Endothelial cell (in vitro differentiated cells): ENCODE measurements around the gene MYCN. TPM values are rescaled to one million over a fixed set of nuclear protein-coding genes. Genes with fewer than 3 reads are reported as not detected.
"Not testable (repeated sequence)": the region's sequence is repeated elsewhere in the genome, so short reads cannot be mapped to it uniquely, and the experiment has no call there.

Experiments
- DNase-seq: peaks from one replicate; pipeline ENCODE4 v3.0.0; 2021; ENCODE audit warnings: low spot score
- H3K27ac Mint-ChIP-seq: one replicate; pipeline ENCODE4 v1.8.0; 2021; ENCODE audit warnings: mixed read lengths, inconsistent platforms; ENCODE audit not compliant: unreplicated experiment
- H3K27me3 Mint-ChIP-seq: one replicate; pipeline ENCODE4 v1.8.0; 2021; ENCODE audit warnings: mild to moderate bottlenecking, moderate library complexity, mixed read lengths, inconsistent platforms; ENCODE audit not compliant: unreplicated experiment
- H3K36me3 Mint-ChIP-seq: one replicate; pipeline ENCODE4 v1.8.0; 2021; ENCODE audit warnings: mild to moderate bottlenecking, low read depth, mixed read lengths, inconsistent platforms; ENCODE audit not compliant: unreplicated experiment
- H3K4me1 Mint-ChIP-seq: one replicate; pipeline ENCODE4 v1.8.0; 2021; ENCODE audit warnings: mild to moderate bottlenecking, mixed read lengths, inconsistent platforms; ENCODE audit not compliant: unreplicated experiment
- H3K4me3 Mint-ChIP-seq: one replicate; pipeline ENCODE4 v1.8.0; 2021; ENCODE audit warnings: mild to moderate bottlenecking, mixed read lengths, inconsistent platforms; ENCODE audit not compliant: unreplicated experiment
- H3K9me3 Mint-ChIP-seq: one replicate; pipeline ENCODE4 v1.8.0; 2021; ENCODE audit warnings: mixed read lengths, inconsistent platforms; ENCODE audit not compliant: unreplicated experiment
- total RNA-seq: library from RNA; stranded (reverse); fragmentation: NEBNext Ultra II Directional; extraction: Animal tissue kit (Norgen Biotek cat#: 25700); gene quantifications from one replicate; pipeline ENCODE4 v1.2.1, GENCODE V29; 2021; ENCODE audit not compliant: unreplicated experiment
- TF ChIP-seq, protein P1 (sequence below): fragments of 200-600 bp; sonication (generic); IDR thresholded peaks from one replicate; pipeline ENCODE4 v1.5.0; 2021; ENCODE audit warnings: antibody characterized with exemption; ENCODE audit not compliant: unreplicated experiment

MYCN gene
- total RNA-seq, 1 donor from 2014 or later = 8.5 TPM

DNA sequence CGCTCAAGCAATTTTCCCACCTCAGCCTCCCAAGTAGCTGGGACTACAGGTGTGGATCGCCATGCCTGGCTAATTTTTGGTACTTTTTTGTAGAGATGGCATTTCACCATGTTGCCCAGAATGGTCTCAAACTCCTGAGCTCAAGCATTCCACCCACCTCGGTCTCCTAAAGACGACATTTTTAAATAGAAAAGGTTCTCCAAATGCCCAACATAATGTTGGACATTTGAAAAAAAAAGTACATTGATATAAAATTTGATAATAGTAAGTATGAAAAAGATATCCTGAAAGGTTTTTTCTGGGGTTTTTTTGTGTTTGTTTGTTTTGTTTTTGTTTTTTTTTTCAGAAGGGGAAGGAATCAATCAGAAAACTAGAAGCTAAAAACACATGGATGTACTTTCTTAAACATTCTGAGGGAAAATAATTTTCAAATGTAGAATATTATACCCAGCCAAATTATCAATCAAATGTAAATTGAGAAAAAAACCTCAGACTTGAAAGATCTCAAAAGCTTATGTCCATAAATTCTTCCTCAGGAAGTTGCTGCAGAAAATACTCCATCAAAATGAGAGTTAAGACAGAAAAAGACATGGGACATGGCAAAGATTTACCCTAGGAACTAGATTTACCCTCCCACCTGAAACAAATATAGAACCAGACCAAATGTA, 42.8 kb upstream of the MYCN start:
- Mint-ChIP-seq H3K4me1 (no peaks in the 10 kb centered on the region), H3K9me3 (peaks cover 7% of the 10 kb centered on the region), H3K27ac (no peak overlapping the region)

DNA sequence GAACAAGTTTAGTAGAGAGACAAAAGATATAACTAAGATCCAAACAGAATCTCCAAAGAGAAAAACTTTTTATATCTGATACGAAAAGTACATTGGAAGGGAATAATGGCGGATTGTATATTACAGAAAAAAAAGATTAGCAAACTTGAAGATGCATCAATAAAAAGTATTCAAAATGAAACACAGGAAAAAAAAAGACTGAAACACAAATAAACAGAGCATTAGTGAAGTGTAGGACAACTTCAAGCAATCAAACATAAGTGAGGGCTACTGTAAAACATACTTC, 41.1 kb upstream of the MYCN start:
- TF ChIP-seq, protein P1, sequence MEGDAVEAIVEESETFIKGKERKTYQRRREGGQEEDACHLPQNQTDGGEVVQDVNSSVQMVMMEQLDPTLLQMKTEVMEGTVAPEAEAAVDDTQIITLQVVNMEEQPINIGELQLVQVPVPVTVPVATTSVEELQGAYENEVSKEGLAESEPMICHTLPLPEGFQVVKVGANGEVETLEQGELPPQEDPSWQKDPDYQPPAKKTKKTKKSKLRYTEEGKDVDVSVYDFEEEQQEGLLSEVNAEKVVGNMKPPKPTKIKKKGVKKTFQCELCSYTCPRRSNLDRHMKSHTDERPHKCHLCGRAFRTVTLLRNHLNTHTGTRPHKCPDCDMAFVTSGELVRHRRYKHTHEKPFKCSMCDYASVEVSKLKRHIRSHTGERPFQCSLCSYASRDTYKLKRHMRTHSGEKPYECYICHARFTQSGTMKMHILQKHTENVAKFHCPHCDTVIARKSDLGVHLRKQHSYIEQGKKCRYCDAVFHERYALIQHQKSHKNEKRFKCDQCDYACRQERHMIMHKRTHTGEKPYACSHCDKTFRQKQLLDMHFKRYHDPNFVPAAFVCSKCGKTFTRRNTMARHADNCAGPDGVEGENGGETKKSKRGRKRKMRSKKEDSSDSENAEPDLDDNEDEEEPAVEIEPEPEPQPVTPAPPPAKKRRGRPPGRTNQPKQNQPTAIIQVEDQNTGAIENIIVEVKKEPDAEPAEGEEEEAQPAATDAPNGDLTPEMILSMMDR = no peak
- H3K27me3 Mint-ChIP-seq = peaks cover 1% of the 10 kb centered on the region
- H3K9me3 Mint-ChIP-seq = peaks cover 7% of the 10 kb centered on the region
- H3K4me1 Mint-ChIP-seq = no peaks in the 10 kb centered on the region
- H3K27ac Mint-ChIP-seq = no peak overlapping the region
- no peak overlapping the region for H3K4me3 Mint-ChIP-seq
- no peaks in the 10 kb centered on the region for H3K36me3 Mint-ChIP-seq
- no peak for DNase-seq

More for the DNA sequence above, 42.8 kb upstream of the MYCN start:
- Mint-ChIP-seq H3K27me3 (peaks cover 1% of the 10 kb centered on the region), H3K4me3 (no peak overlapping the region), H3K36me3 (no peaks in the 10 kb centered on the region)
- DNase-seq = no peak
- TF ChIP-seq, protein P1 = no peak

DNA sequence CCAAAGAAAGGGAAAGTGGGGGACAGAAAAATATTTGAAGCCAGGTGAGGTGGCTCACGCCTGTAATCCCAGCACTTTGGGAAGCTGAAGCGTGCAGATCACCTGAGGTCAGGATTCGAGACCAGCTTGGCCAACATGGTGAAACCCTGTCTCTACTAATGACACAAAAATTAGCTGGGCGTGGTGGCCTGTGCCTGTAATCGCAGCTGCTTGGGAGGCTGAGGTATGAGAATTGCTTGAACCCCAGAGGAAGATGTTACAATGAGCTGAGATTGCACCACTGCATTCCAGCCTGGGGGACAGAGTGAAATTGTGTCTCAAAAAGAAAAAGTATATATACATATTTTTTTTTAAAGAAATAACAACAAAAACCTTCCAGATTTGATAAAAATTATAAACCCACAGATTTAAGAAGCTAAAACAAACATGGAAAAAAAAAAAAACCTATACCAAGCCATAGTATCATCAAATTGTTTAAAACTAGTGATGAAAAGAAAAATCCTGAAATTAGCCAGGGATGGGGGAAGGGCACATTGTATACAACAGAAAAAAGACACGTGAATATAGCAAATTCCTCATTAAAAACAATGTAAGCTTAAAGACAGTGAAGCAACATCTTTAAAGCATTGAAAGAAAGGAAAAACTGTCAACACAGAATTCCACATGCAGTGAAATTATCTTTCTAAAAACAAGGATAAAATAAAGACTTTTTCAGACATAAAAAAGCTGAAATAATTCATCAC, 40.4 kb upstream of the MYCN start:
- Mint-ChIP-seq H3K9me3 (peaks cover 7% of the 10 kb centered on the region), H3K36me3 (no peaks in the 10 kb centered on the region), H3K4me3 (no peak overlapping the region), H3K4me1 (no peaks in the 10 kb centered on the region), H3K27ac (no peak overlapping the region), H3K27me3 (peaks cover 1% of the 10 kb centered on the region)
- DNase-seq = no peak
- TF ChIP-seq, protein P1 = no peak

DNA sequence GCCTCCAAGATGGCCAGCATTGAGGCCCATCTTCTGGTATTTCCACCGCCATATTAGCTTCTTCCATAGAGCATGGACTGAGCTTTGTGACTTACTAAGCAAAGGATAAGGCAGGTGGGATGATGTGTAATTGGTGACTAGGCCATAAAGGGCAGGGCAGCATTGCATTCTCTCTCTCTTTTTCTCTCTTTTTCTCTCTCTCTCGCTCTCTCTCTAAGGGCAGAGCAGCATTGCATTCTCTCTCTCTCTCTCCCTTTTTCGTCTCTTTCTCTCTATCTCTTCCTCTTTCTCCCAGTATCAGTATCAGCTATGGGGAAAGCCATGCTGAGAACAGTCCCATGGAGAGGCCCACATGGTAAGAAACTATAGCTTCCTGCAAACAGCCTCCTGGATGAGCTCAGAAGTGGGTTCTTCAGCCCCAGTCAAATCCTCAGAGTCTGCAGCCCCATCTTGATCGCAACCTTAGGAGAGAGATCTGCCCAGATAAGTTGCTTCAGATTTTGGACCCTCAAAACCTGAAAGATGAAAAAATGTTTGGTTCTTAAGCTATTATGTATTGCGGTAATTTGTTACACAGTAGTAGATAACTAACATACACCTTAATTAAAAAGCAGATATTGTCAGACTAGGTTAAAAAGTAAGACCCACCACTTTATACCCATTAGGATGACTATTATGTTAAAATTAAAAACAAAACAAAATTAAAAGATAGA, 39.1 kb upstream of the MYCN start:
- Mint-ChIP-seq H3K27ac (no peak overlapping the region), H3K27me3 (peaks cover 1% of the 10 kb centered on the region), H3K4me3 (no peak overlapping the region), H3K36me3 (no peaks in the 10 kb centered on the region), H3K9me3 (peaks cover 7% of the 10 kb centered on the region), H3K4me1 (no peaks in the 10 kb centered on the region)
- TF ChIP-seq, protein P1 = no peak
- no peak for DNase-seq

DNA sequence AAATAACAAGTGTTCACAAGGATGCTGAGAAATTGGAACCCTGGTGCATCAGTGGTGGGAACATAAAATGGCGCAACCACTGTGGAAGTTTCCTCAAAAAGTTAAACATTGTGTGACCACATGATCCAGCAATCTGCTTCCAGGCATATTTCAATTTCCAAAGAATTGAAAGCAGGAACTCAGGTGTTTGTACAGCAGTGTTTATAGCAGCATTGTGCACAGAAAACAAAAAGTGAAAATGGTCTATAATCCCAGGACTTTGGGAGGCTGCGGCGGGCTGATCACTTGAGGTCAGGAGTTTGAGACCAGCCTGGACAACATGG, 38.6 kb upstream of the MYCN start:
- H3K27me3 Mint-ChIP-seq = peaks cover 1% of the 10 kb centered on the region
- H3K4me1 Mint-ChIP-seq = no peaks in the 10 kb centered on the region
- TF ChIP-seq, protein P1 = no peak
- no peak for DNase-seq
- peaks cover 7% of the 10 kb centered on the region for H3K9me3 Mint-ChIP-seq
- no peak overlapping the region for H3K27ac Mint-ChIP-seq
- H3K36me3 Mint-ChIP-seq = no peaks in the 10 kb centered on the region
- no peak overlapping the region for H3K4me3 Mint-ChIP-seq

DNA sequence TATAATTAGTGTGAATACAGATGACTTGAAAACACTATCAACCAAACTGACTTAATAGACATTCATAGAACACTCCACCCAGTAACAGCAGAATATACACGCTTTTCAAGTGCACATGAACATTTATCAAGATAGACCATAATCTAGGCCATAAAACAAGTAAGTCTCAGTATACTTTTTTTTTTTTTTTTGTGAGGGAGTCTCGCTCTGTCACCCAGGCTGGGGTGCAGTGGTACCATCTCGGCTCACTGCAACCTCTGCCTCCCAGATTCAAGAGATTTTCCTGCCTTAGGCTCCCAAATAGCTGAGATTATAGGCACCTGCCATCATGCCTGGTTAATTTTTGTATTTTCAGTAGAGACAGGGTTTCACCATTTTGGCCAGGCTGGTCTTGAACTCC, 36.4 kb upstream of the MYCN start:
- not testable (repeated sequence) for H3K4me1 Mint-ChIP-seq, H3K36me3 Mint-ChIP-seq, H3K27me3 Mint-ChIP-seq, DNase-seq, H3K4me3 Mint-ChIP-seq, H3K9me3 Mint-ChIP-seq, H3K27ac Mint-ChIP-seq
